Mesothelial cell of epicardium (in vitro differentiated cells): Measurements from ENCODE around the gene CYP1A2. TPM values are rescaled to one million over a fixed set of nuclear protein-coding genes. Genes with fewer than 3 reads are reported as not detected.

Source experiments
- DNase-seq, 2 experiments: peaks; one replicate each; pipeline ENCODE4 v3.0.0; 2021; ENCODE audit warnings: low spot score in 2 of 2; ENCODE audit not compliant: unreplicated experiment in 2 of 2
- H3K27ac Mint-ChIP-seq: 2 replicates; pipeline ENCODE4 v1.8.0; 2021; ENCODE audit warnings: mixed read lengths
- H3K27me3 Mint-ChIP-seq: 2 replicates; pipeline ENCODE4 v1.8.0; 2021; ENCODE audit warnings: low read depth, mixed read lengths
- H3K36me3 Mint-ChIP-seq: 2 replicates; pipeline ENCODE4 v1.8.0; 2021; ENCODE audit warnings: mixed read lengths
- H3K4me1 Mint-ChIP-seq: 2 replicates; pipeline ENCODE4 v1.8.0; 2021; ENCODE audit warnings: mixed read lengths
- H3K4me3 Mint-ChIP-seq: 2 replicates; pipeline ENCODE4 v1.8.0; 2021; ENCODE audit warnings: mild to moderate bottlenecking, moderate library complexity, mixed read lengths
- H3K9me3 Mint-ChIP-seq: 2 replicates; pipeline ENCODE4 v1.8.0; 2021; ENCODE audit warnings: mixed read lengths
- total RNA-seq: library from RNA; stranded (reverse); gene quantifications from 3 replicates; pipeline ENCODE4 v1.2.1, GENCODE V29; 2021
- TF ChIP-seq, protein P1 (sequence below): fragments of 200-600 bp; sonication (generic); IDR thresholded peaks from one replicate; pipeline ENCODE4 v1.5.0; 2021; ENCODE audit warnings: antibody characterized with exemption; ENCODE audit not compliant: unreplicated experiment

Gene CYP1A2
- total RNA-seq, 1 donor from 2014 or later, result not detected

DNA sequence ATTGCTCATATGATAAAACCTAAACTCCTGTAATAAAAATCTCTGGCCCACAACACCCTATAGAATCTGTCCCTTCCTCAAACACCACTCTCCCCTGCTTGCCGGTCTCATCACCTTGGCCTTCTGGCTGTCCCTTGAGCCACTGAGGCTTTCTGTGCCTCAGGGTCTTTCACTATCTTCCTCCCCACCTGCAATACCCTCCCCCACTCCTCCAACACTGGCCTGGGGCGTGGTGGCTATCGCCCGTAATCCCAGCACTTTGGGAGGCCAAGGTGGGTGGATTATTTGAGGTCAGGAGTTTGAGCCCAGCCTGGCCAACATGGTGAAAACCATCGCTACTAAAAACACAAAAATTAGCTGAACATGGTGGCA, 29.9 kb downstream of the CYP1A2 start:
- Mint-ChIP-seq H3K4me1 (peaks cover 44% of the 10 kb centered on the region), H3K36me3 (no peaks in the 10 kb centered on the region), H3K27ac (peak overlapping the region; percentile 48), H3K4me3 (no peak overlapping the region), H3K9me3 (no peaks in the 10 kb centered on the region), H3K27me3 (peaks cover 2% of the 10 kb centered on the region)
- DNase-seq, result no peak
- TF ChIP-seq, protein P1, sequence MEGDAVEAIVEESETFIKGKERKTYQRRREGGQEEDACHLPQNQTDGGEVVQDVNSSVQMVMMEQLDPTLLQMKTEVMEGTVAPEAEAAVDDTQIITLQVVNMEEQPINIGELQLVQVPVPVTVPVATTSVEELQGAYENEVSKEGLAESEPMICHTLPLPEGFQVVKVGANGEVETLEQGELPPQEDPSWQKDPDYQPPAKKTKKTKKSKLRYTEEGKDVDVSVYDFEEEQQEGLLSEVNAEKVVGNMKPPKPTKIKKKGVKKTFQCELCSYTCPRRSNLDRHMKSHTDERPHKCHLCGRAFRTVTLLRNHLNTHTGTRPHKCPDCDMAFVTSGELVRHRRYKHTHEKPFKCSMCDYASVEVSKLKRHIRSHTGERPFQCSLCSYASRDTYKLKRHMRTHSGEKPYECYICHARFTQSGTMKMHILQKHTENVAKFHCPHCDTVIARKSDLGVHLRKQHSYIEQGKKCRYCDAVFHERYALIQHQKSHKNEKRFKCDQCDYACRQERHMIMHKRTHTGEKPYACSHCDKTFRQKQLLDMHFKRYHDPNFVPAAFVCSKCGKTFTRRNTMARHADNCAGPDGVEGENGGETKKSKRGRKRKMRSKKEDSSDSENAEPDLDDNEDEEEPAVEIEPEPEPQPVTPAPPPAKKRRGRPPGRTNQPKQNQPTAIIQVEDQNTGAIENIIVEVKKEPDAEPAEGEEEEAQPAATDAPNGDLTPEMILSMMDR, result no peak

DNA sequence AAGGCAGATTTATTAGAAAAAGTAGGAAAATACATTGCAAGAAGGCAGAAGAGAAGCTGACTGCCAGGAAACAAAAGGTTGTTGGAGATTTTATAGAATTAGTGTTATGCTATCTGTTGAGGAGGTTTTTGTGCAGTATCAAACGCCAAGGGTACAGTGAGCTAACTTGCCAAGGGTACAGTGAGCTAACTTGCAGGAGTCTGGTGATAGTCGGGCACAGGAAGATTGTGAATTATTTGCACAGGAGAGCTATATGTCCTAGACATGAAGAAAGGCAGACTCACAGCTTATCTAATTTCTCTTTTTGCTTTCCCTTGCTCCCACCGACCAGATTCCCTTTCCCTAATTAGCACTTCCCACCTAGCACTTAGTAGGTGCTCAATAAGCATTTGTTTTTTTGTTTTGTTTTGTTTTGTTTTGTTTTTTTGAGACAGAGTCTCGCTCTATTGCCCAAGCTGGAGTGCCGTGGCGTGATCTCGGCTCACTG, 30.6 kb downstream of the CYP1A2 start:
- Mint-ChIP-seq H3K4me3 (no peak overlapping the region), H3K36me3 (no peaks in the 10 kb centered on the region), H3K27ac (no peak overlapping the region), H3K9me3 (no peaks in the 10 kb centered on the region), H3K4me1 (peaks cover 49% of the 10 kb centered on the region), H3K27me3 (peaks cover 2% of the 10 kb centered on the region)
- no peak for DNase-seq
- TF ChIP-seq, protein P1, result no peak

DNA sequence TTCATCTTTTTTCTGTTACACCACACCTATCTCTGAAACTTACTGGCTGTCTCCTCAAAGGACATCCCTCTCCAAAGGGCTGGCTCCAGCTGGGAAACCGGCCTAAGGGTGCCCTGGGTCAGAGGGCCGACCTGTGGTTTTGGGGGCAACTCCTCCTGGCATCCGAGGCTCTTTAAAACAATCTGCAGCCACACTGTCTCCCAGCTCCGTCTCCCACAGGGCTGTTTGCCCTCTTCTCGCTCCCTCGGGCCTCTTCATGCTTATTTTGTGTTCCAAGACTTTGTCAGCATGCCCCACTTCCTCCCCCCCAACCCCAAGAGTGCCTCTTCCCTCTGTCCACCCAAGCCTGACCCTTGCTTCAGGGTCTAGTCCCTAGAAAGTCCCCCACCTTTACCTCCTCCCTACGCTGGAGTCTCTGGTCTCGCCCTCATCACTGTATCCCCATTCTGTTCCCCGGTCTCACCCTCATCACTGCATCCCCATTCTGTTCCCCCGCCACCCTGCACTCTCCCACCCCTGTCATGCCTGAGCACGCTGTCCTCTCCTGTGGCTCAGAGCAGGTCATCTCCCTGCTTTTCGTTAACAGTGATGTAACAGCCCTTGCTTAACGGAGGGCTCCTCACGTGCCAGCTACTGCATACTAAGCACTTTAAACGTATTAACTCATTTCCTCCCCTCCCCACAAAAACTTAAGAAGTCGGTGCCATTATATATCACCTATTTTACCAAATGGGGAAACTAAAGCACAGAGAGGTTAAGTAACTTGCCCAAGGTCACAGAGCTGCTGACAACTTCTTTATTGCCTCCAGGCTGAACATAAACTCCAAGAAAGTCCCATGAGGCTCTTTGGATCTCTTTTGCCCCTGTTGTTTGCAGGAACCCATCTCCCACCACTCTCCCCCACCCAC, 32.1 kb downstream of the CYP1A2 start:
- Mint-ChIP-seq H3K9me3 (no peaks in the 10 kb centered on the region), H3K36me3 (no peaks in the 10 kb centered on the region), H3K27ac (no peak overlapping the region), H3K4me3 (peak overlapping the region; percentile 76), H3K27me3 (peaks cover 2% of the 10 kb centered on the region), H3K4me1 (peaks cover 50% of the 10 kb centered on the region)
- DNase-seq, result no peak
- TF ChIP-seq, protein P1, result no peak

DNA sequence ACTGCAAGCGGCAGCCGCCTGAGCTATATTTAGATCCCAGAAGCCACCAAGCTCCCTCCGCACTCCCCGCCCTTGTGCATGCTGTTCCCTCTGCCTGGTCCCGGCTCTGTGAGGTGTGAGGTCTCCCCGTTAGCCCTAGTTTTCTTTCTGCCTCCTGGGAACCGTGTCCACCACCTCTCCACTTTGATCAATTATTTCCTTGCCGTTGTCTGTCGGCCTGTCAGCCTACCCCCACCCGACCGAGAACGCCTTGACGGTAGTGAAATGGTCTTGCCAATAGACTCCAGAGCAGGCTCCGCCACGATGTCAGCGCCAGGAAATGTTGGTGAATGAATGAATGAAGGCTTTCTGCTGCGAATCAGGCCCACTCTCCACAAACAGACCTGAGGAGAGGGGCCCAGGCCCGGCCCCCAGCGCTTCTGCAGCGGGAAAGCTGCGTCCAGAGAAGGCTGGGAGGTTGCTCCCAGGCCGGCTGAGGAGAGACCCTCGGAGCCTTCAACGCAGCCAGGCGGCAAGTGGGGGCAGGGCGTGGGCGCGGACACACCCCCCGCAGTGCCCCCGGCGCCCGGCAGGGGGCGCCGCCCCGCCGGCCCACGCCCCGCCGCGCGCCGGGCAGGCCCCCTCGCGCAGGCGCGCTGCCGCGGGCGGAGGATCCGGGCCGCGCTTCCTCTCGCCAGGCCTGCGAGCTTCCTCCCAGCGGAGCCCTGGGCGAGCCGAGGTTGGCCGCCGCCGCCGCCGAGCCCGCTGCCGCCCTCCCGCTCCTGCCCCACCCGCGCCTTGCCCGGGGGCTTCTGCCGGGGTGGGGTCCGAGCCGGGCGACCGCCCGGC, 33.0 kb downstream of the CYP1A2 start, which contains the start of gene CSK:
TSS of gene CSK (plus strand) at position 650 of the 828 bp plus-strand sequence. CDS start 16,218 bp downstream, outside the sequence.
- Mint-ChIP-seq H3K27ac (peak within 1 kb of the TSS; percentile 72), H3K27me3 (peaks cover 2% of the 10 kb centered on the region), H3K4me3 (peak within 1 kb of the TSS; percentile 85), H3K9me3 (no peaks in the 10 kb centered on the region), H3K4me1 (peaks cover 50% of the 10 kb centered on the region), H3K36me3 (no peaks in the 10 kb centered on the region)
- TF ChIP-seq, protein P1, result peak; percentile 71
- peak; percentile 66 to 84 for DNase-seq

DNA sequence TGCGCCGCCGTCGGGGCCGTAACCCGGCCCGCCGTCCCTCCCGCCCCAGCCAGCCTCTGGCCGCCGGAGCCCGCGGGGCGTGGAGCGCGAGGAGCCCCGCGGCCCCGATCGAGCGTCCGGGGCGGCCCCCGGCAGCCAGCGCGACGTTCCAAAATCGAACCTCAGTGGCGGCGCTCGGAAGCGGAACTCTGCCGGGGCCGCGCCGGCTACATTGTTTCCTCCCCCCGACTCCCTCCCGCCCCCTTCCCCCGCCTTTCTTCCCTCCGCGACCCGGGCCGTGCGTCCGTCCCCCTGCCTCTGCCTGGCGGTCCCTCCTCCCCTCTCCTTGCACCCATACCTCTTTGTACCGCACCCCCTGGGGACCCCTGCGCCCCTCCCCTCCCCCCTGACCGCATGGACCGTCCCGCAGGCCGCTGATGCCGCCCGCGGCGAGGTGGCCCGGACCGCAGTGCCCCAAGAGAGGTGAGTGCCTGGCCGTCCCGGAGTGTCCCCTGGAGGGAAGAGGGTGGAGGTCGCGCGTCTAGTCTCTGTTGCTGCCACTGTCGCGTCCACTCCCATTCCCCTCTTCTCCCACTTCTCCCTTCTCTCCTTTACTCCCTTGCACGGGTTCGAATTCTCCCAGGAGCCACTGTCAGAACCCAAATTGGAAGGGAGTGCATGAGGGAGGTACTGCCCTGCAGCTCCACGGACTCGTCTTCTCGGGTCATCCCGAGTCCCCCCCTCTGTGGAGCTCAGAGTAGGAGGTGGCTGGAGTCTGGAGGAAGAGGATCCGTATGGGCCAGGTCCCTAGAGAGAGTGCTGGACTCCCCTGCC, 33.8 kb downstream of the CYP1A2 start:
- peaks cover 44% of the 10 kb centered on the region for H3K4me1 Mint-ChIP-seq
- DNase-seq, result no peak
- no peaks in the 10 kb centered on the region for H3K9me3 Mint-ChIP-seq
- TF ChIP-seq, protein P1, result no peak
- no peaks in the 10 kb centered on the region for H3K36me3 Mint-ChIP-seq
- peak overlapping the region; percentile 85 for H3K4me3 Mint-ChIP-seq
- H3K27ac Mint-ChIP-seq, result peak overlapping the region; percentile 72
- H3K27me3 Mint-ChIP-seq, result peaks cover 2% of the 10 kb centered on the region
